WTC11 (cell line): ENCODE results near the gene NDUFS3.
"Not testable (repeated sequence)": the region's sequence is repeated elsewhere in the genome, so short reads cannot be mapped to it uniquely, and the experiment has no call there.

Experiments used
- FOXJ3 ChIP-seq: sonication (generic); formaldehyde crosslinking; IDR thresholded peaks from 2 replicates; pipeline ENCODE4 v1.9.0; 2021; ENCODE audit warnings: missing genetic modification reagents, mild to moderate bottlenecking, borderline replicate concordance
- FOXK1 ChIP-seq: sonication (generic); formaldehyde crosslinking; IDR thresholded peaks from 2 replicates; pipeline ENCODE4 v1.8.0; 2022; ENCODE audit warnings: mild to moderate bottlenecking, moderate library complexity, missing genetic modification reagents
- MXD4 ChIP-seq: fragments of 250-450 bp; sonication (Bioruptor Pico); IDR thresholded peaks from 2 replicates; pipeline ENCODE4 v1.8.0; 2021; ENCODE audit warnings: mild to moderate bottlenecking, moderate library complexity, borderline replicate concordance
- NFYB ChIP-seq: sonication (generic); formaldehyde crosslinking; conservative IDR thresholded peaks from 2 replicates; pipeline ENCODE4 v1.8.0; 2022; ENCODE audit warnings: low read depth, missing genetic modification reagents
- TEAD4 ChIP-seq: sonication (generic); formaldehyde crosslinking; IDR thresholded peaks from 2 replicates; pipeline ENCODE4 v1.8.0; 2022; ENCODE audit warnings: mild to moderate bottlenecking, missing genetic modification reagents
- ZNF263 ChIP-seq: sonication (generic); formaldehyde crosslinking; IDR thresholded peaks from 2 replicates; pipeline ENCODE4 v1.8.1; 2022; ENCODE audit warnings: low read depth, mild to moderate bottlenecking, moderate library complexity, missing genetic modification reagents
- TF ChIP-seq, protein P1 (sequence below): fragments of 200-600 bp; IDR thresholded peaks from 2 replicates; pipeline ENCODE4 v1.8.0; 2022; ENCODE audit warnings: antibody characterized with exemption
- TF ChIP-seq, protein P2 (sequence below): sonication (generic); formaldehyde crosslinking; IDR thresholded peaks from 2 replicates; pipeline ENCODE4 v1.8.0; 2023; ENCODE audit warnings: missing genetic modification reagents
- TF ChIP-seq, protein P3 (sequence below): fragments of 250-450 bp; sonication (Bioruptor Pico); conservative IDR thresholded peaks from 2 replicates; pipeline ENCODE4 v1.9.0; 2021; ENCODE audit warnings: mild to moderate bottlenecking
- TF ChIP-seq, protein P4 (sequence below): sonication (generic); formaldehyde crosslinking; IDR thresholded peaks from 2 replicates; pipeline ENCODE4 v1.8.1; 2023; ENCODE audit warnings: mild to moderate bottlenecking, missing genetic modification reagents
- TF ChIP-seq, protein P5 (sequence below): sonication (generic); formaldehyde crosslinking; IDR thresholded peaks from 2 replicates; pipeline ENCODE4 v1.8.1; 2022; ENCODE audit warnings: low read depth, mild to moderate bottlenecking, moderate library complexity, missing genetic modification reagents, borderline replicate concordance
- TF ChIP-seq, protein P6 (sequence below): fragments of 250-450 bp; sonication (Bioruptor Pico); IDR thresholded peaks from 2 replicates; pipeline ENCODE4 v1.9.0; 2021; ENCODE audit warnings: mild to moderate bottlenecking

DNA sequence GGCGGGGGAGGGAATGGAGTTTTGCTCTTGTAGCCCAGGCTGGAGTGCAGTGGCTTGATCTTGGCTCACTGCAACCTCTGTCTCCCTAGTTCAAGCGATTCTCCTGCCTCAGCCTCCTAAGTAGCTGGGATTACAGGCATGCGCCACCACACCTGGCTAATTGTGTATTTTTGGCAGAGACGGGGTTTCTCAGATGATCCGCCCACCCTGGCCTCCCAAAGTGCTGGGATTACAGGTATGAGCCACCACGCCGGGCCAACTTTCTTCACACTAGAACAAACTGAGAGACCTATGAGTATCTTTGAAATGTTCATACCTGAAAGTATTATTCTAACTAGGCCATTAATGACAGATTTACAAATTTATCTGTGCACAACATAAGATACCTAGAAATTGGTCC lies 32.6 kb upstream of the NDUFS3 start:
- TF ChIP-seq, protein P1, sequence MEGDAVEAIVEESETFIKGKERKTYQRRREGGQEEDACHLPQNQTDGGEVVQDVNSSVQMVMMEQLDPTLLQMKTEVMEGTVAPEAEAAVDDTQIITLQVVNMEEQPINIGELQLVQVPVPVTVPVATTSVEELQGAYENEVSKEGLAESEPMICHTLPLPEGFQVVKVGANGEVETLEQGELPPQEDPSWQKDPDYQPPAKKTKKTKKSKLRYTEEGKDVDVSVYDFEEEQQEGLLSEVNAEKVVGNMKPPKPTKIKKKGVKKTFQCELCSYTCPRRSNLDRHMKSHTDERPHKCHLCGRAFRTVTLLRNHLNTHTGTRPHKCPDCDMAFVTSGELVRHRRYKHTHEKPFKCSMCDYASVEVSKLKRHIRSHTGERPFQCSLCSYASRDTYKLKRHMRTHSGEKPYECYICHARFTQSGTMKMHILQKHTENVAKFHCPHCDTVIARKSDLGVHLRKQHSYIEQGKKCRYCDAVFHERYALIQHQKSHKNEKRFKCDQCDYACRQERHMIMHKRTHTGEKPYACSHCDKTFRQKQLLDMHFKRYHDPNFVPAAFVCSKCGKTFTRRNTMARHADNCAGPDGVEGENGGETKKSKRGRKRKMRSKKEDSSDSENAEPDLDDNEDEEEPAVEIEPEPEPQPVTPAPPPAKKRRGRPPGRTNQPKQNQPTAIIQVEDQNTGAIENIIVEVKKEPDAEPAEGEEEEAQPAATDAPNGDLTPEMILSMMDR = not testable (repeated sequence)
- TF ChIP-seq, protein P2, sequence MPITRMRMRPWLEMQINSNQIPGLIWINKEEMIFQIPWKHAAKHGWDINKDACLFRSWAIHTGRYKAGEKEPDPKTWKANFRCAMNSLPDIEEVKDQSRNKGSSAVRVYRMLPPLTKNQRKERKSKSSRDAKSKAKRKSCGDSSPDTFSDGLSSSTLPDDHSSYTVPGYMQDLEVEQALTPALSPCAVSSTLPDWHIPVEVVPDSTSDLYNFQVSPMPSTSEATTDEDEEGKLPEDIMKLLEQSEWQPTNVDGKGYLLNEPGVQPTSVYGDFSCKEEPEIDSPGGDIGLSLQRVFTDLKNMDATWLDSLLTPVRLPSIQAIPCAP (CRISPR knock-in tag) = not testable (repeated sequence)
- TF ChIP-seq, protein P3, sequence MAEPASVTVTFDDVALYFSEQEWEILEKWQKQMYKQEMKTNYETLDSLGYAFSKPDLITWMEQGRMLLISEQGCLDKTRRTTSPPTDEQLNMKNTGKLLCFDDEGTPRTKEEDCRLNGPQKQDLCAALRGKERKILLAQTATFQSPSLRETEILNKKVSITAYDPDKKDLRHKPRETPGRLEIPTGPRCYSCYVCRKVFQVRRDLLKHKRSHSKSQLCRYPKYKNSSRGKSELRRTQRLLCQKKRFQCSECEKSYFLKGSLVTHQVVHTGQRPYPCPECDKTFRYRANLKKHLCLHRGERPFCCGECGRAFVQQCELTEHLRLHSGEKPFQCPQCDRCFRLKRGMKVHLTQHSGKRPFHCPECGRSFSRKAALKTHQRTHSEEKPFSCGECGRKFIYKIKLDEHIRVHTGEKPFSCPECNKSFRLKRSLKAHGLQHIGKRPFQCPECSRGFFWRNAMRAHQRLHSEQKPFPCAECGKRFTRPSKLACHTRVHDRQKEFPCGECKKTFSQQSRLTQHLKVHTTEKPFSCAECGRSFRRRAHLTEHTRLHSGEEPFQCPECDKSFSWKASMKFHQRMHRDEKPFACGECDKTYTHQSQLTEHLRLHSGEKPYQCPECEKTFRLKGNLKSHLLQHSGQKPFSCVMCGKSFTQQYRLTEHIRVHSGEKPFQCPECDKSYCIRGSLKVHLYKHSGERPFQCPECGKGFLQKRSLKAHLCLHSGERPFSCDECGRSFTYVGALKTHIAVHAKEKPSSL = not testable (repeated sequence)
- TF ChIP-seq, protein P4, sequence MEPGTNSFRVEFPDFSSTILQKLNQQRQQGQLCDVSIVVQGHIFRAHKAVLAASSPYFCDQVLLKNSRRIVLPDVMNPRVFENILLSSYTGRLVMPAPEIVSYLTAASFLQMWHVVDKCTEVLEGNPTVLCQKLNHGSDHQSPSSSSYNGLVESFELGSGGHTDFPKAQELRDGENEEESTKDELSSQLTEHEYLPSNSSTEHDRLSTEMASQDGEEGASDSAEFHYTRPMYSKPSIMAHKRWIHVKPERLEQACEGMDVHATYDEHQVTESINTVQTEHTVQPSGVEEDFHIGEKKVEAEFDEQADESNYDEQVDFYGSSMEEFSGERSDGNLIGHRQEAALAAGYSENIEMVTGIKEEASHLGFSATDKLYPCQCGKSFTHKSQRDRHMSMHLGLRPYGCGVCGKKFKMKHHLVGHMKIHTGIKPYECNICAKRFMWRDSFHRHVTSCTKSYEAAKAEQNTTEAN (CRISPR knock-in tag) = not testable (repeated sequence)
- TF ChIP-seq FOXK1 (CRISPR knock-in tag); NFYB; FOXJ3 (CRISPR knock-in tag); TEAD4 (CRISPR knock-in tag); MXD4 (CRISPR knock-in tag); ZNF263 (CRISPR knock-in tag): not testable (repeated sequence)
- TF ChIP-seq, protein P5, sequence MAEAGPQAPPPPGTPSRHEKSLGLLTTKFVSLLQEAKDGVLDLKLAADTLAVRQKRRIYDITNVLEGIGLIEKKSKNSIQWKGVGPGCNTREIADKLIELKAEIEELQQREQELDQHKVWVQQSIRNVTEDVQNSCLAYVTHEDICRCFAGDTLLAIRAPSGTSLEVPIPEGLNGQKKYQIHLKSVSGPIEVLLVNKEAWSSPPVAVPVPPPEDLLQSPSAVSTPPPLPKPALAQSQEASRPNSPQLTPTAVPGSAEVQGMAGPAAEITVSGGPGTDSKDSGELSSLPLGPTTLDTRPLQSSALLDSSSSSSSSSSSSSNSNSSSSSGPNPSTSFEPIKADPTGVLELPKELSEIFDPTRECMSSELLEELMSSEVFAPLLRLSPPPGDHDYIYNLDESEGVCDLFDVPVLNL = not testable (repeated sequence)
- TF ChIP-seq, protein P6, sequence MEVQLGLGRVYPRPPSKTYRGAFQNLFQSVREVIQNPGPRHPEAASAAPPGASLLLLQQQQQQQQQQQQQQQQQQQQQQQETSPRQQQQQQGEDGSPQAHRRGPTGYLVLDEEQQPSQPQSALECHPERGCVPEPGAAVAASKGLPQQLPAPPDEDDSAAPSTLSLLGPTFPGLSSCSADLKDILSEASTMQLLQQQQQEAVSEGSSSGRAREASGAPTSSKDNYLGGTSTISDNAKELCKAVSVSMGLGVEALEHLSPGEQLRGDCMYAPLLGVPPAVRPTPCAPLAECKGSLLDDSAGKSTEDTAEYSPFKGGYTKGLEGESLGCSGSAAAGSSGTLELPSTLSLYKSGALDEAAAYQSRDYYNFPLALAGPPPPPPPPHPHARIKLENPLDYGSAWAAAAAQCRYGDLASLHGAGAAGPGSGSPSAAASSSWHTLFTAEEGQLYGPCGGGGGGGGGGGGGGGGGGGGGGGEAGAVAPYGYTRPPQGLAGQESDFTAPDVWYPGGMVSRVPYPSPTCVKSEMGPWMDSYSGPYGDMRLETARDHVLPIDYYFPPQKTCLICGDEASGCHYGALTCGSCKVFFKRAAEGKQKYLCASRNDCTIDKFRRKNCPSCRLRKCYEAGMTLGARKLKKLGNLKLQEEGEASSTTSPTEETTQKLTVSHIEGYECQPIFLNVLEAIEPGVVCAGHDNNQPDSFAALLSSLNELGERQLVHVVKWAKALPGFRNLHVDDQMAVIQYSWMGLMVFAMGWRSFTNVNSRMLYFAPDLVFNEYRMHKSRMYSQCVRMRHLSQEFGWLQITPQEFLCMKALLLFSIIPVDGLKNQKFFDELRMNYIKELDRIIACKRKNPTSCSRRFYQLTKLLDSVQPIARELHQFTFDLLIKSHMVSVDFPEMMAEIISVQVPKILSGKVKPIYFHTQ (CRISPR knock-in tag) = not testable (repeated sequence)
